GM12878 (cell line): ENCODE results near the gene PTPN12. TPM values are rescaled to one million over a fixed set of nuclear protein-coding genes. Genes with fewer than 3 reads are reported as not detected.

Experiments used
- ATAC-seq: fragments of 200-7000 bp; cut with Tn5 transposase; 3 replicates; pipeline ENCODE4 v1.9.1; 2020; ENCODE audit warnings: mild to moderate bottlenecking, moderate library complexity
- BruUV-seq: library from RNA; stranded (reverse); fragments of 400-500 nt; replicated peaks from 2 replicates; lab custom pipeline; 2021; lab: Mats Ljungman, UMichigan
- CTCF ChIA-PET: fragments of 300-600 bp; sonication (Branson Sonifier 250); formaldehyde crosslinking; extraction: SDS; loops from one replicate; lab custom pipeline; 2021; ENCODE audit warnings: inconsistent platforms; lab: Yijun Ruan, JAX
- POLR2A ChIA-PET: fragments of 350-600 bp; formaldehyde crosslinking; extraction: SDS; loops from one replicate; lab custom pipeline; 2021; ENCODE audit warnings: inconsistent platforms; lab: Charles Lee
- RAD21 ChIA-PET: fragments of 300-600 bp; sonication (Branson Sonifier 250); formaldehyde crosslinking; loops from one replicate; lab custom pipeline; 2023; ENCODE audit warnings: antibody characterized with exemption; ENCODE audit not compliant: unreplicated experiment; lab: Charles Lee
- SMC1A ChIA-PET: fragments of 300-600 bp; sonication (Branson Sonifier 250); formaldehyde crosslinking; loops from one replicate; lab custom pipeline; 2023; ENCODE audit not compliant: unreplicated experiment, uncharacterized antibody; lab: Charles Lee
- DNase-seq: peaks from one replicate; pipeline ENCODE4 v3.0.0-alpha.2; 2011; ENCODE audit warnings: low read depth, low spot score
- FAIRE-seq: peaks from 3 replicates; lab custom pipeline; 2011; peaks lifted over from hg19 to GRCh38; lab: Jason Lieb, UNC
- H2AFZ ChIP-seq: 2 replicates; pipeline ENCODE4 v1.6.0; 2011; ENCODE audit warnings: low read depth, low read length, control low read depth; ENCODE audit not compliant: control insufficient read depth
- H3K27ac ChIP-seq: 2 replicates; pipeline ENCODE4 v1.5.1; 2011; ENCODE audit warnings: control low read depth; ENCODE audit not compliant: control insufficient read depth, insufficient read depth
- H3K27me3 ChIP-seq, 2 experiments: replicated peaks in 1 of 2; 2 replicates each; pipeline versions ENCODE4 v1.6.0 to v1.6.1; 2011; ENCODE audit warnings: low read length in 1 of 2; ENCODE audit not compliant: control insufficient read depth in 2 of 2, insufficient read depth in 2 of 2
- H3K36me3 ChIP-seq, 2 experiments: 2 replicates each; pipeline ENCODE4 v1.5.1; 2011; ENCODE audit warnings: low read length in 1 of 2; ENCODE audit not compliant: control insufficient read depth in 2 of 2, insufficient read depth in 2 of 2
- H3K4me1 ChIP-seq: 2 replicates; pipeline ENCODE4 v1.6.1; 2011; ENCODE audit warnings: mild to moderate bottlenecking, low read length, moderate library complexity, mixed read lengths; ENCODE audit not compliant: control insufficient read depth, insufficient read depth
- H3K4me2 ChIP-seq: 2 replicates; pipeline ENCODE4 v1.6.0; 2011; ENCODE audit warnings: control low read depth; ENCODE audit not compliant: control insufficient read depth, insufficient read depth
- H3K4me3 ChIP-seq: fragments of 200-600 bp; sonication (generic); 2 replicates; pipeline ENCODE4 v1.5.1; 2016
- H3K79me2 ChIP-seq: 2 replicates; pipeline ENCODE4 v1.6.0; 2011; ENCODE audit warnings: low read length; ENCODE audit not compliant: control insufficient read depth, insufficient read depth
- H3K9ac ChIP-seq: 2 replicates; pipeline ENCODE4 v1.8.0; 2011; ENCODE audit warnings: low read length, control low read depth, mixed read lengths; ENCODE audit not compliant: control insufficient read depth, insufficient read depth
- H3K9me3 ChIP-seq: replicated peaks from 3 replicates; pipeline ENCODE4 v1.5.1; 2011; ENCODE audit warnings: mild to moderate bottlenecking, low read length; ENCODE audit not compliant: control insufficient read depth, insufficient read depth
- H4K20me1 ChIP-seq: 2 replicates; pipeline ENCODE4 v1.6.0; 2011; ENCODE audit not compliant: control insufficient read depth, insufficient read depth
- CREM ChIP-seq: IDR thresholded peaks from 2 replicates; pipeline ENCODE4 v1.6.1; 2014; ENCODE audit warnings: antibody characterized with exemption, low read depth
- EZH2 ChIP-seq: IDR thresholded peaks from 2 replicates; pipeline ENCODE4 v1.6.1; 2012; ENCODE audit warnings: low read depth, mild to moderate bottlenecking, control low read depth, inconsistent platforms, low read length, borderline replicate concordance; ENCODE audit not compliant: control insufficient read depth
- GATAD2B ChIP-seq: fragments of 450-650 bp; conservative IDR thresholded peaks from 2 replicates; pipeline ENCODE4 v1.6.1; 2017; ENCODE audit warnings: low read depth, mild to moderate bottlenecking, moderate library complexity
- IKZF1 ChIP-seq: fragments of 450-650 bp; conservative IDR thresholded peaks from 2 replicates; pipeline ENCODE4 v1.6.1; 2017; ENCODE audit warnings: antibody characterized with exemption, mild to moderate bottlenecking
- PAX5 ChIP-seq: IDR thresholded peaks from 2 replicates; pipeline ENCODE4 v1.6.1; 2011; ENCODE audit warnings: low read depth, low read length, borderline replicate concordance
- POLR2A ChIP-seq: IDR thresholded peaks from 2 replicates; pipeline ENCODE4 v1.6.1; 2011; ENCODE audit warnings: low read depth, mild to moderate bottlenecking, low read length
- RFX5 ChIP-seq: IDR thresholded peaks from 2 replicates; pipeline ENCODE4 v1.6.1; 2011; ENCODE audit warnings: low read depth, low read length, improper control_type of control experiment
- RUNX3 ChIP-seq: IDR thresholded peaks from 2 replicates; pipeline ENCODE4 v1.6.1; 2012; ENCODE audit warnings: low read length, inconsistent platforms
- SREBF1 ChIP-seq: IDR thresholded peaks from 2 replicates; pipeline ENCODE4 v1.6.1; 2012; ENCODE audit warnings: mild to moderate bottlenecking, low read length
- SUZ12 ChIP-seq: fragments of 200-600 bp; sonication (generic); IDR thresholded peaks from one replicate; pipeline ENCODE4 v1.6.1; 2018; ENCODE audit warnings: antibody characterized with exemption, mild to moderate bottlenecking; ENCODE audit not compliant: unreplicated experiment
- TARDBP ChIP-seq: IDR thresholded peaks from 2 replicates; pipeline ENCODE4 v1.6.1; 2016; ENCODE audit warnings: borderline replicate concordance
- TCF3 ChIP-seq: IDR thresholded peaks from 2 replicates; pipeline ENCODE4 v1.6.1; 2012; ENCODE audit warnings: low read depth, mild to moderate bottlenecking, low read length, borderline replicate concordance; ENCODE audit not compliant: insufficient read depth
- TCF7 ChIP-seq: IDR thresholded peaks from 2 replicates; pipeline ENCODE4 v1.6.1; 2014; ENCODE audit warnings: antibody characterized with exemption, borderline replicate concordance
- USF2 ChIP-seq: IDR thresholded peaks from 2 replicates; pipeline ENCODE4 v1.6.1; 2011; ENCODE audit warnings: low read depth, low read length, improper control_type of control experiment, borderline replicate concordance
- ZNF217 ChIP-seq: fragments of 450-650 bp; IDR thresholded peaks from 2 replicates; pipeline ENCODE4 v1.6.1; 2017; ENCODE audit warnings: antibody characterized with exemption, mild to moderate bottlenecking
- in situ Hi-C: fragments of 300-500 bp; cut with MboI; formaldehyde crosslinking; loops from 9 replicates; pipeline ENCODE4 v1.14.3; 2018; ENCODE audit warnings: mixed read lengths
- intact Hi-C: fragments of 100-400 bp; cut with micrococcal nuclease; formaldehyde crosslinking; loops from one replicate; pipeline ENCODE4 v1.14.2; 2022; ENCODE audit not compliant: unreplicated experiment
- polyA plus RNA-seq, 11 experiments: library from polyadenylated mRNA; depleted of rRNA in 4 of 11; unstranded in 6 of 11; stranded (reverse) in 5 of 11; fragments of >200 nt; fragmentation: Nextera tagmentation in 4 of 11; fragmentation: Illumina TruSeq in 1 of 11; extraction: Ambion mirVana in 4 of 11; extraction: Trizol in 1 of 11; gene quantifications; 1 replicate in 1 of 11; 2 replicates in 10 of 11; pipeline versions ENCODE4 v1.2.1 to v1.2.3, GENCODE V29; 2011 to 2016; ENCODE audit warnings: inconsistent platforms in 2 of 11, missing spikeins in 2 of 11, low read depth in 1 of 11
- total RNA-seq, 4 experiments: library from RNA; depleted of rRNA in 3 of 4; stranded (reverse); fragments of >200 nt in 3 of 4; fragmentation: Illumina TruSeq in 1 of 4; extraction: Trizol in 1 of 4; gene quantifications; 2 replicates each; pipeline versions ENCODE4 v1.2.1 to v1.2.3, GENCODE V29; 2013 to 2021

Gene PTPN12
- total and polyA plus RNA-seq, 10 of the 15 experiments (the other 5 are each of a cell fraction or from before 2014, with no cell fraction given), result 6.6 to 52.9 (median 17.4) TPM

GRCh38 chr7:77665161-77665560, 128.1 kb downstream of the PTPN12 start:
- no peak overlapping the region for H3K4me3 ChIP-seq
- no peaks in the 10 kb centered on the region for H3K4me1 ChIP-seq
- BruUV-seq, result no TSS peak
- ChIA-PET SMC1A (interaction anchor here (1.1 to 1.2 kb wide), 3 partner anchors 13 to 95 kb away, joined by 3 to 5 read pairs (median 5); no protein-coding TSS in a partner anchor), POLR2A (interaction anchor here (0.5 to 0.6 kb wide), 3 partner anchors 15 to 129 kb away, joined by 3 to 7 read pairs (median 6); no protein-coding TSS in a partner anchor), CTCF (interaction anchor here (1.1 to 2.7 kb wide), 4 partner anchors 10 to 94 kb away, joined by 3 to 19 read pairs (median 4); no protein-coding TSS in a partner anchor), RAD21 (no interaction called here)
- no peaks in the 10 kb centered on the region for H3K9me3 ChIP-seq
- in situ Hi-C loops, result loop anchor here (10.0 kb wide), 1 partner anchor 370 kb away; no protein-coding TSS in a partner anchor
- H3K4me2 ChIP-seq, result no peak overlapping the region
- no peaks in the 10 kb centered on the region for H3K36me3 ChIP-seq
- TF ChIP-seq GATAD2B, result no peak
- no peak for TF ChIP-seq POLR2A
- no peak for TF ChIP-seq RUNX3
- no peak for TF ChIP-seq RFX5
- no peak for TF ChIP-seq TARDBP
- TF ChIP-seq EZH2, result no peak
- TF ChIP-seq SREBF1, result no peak
- no peak for TF ChIP-seq ZNF217
- TF ChIP-seq TCF3, result no peak
- no peak for TF ChIP-seq USF2
- TF ChIP-seq IKZF1, result no peak
- no peak for TF ChIP-seq CREM
- TF ChIP-seq SUZ12, result no peak
- TF ChIP-seq TCF7, result no peak
- TF ChIP-seq PAX5, result no peak
- DNase-seq (no peak), ATAC-seq (no peak), FAIRE-seq (no peak)
- H4K20me1 ChIP-seq, result no peaks in the 10 kb centered on the region
- intact Hi-C loops, result no loop called here
- H3K27ac ChIP-seq, result no peak overlapping the region
- no peaks in the 10 kb centered on the region for H3K27me3 ChIP-seq
- H3K79me2 ChIP-seq, result no peaks in the 10 kb centered on the region
- H2AFZ ChIP-seq, result no peak overlapping the region
- H3K9ac ChIP-seq, result no peak overlapping the region
